HCT116 (cell line): ENCODE results near the gene FNDC3B.

Experiments
- CTCF ChIP-seq, 3 experiments: fragments of 200-600 bp in 1 of 3; sonication (generic) in 1 of 3; IDR thresholded peaks in 2 of 3; conservative IDR thresholded peaks in 1 of 3; 2 replicates each; pipeline ENCODE4 v1.5.1; 2012 to 2017; ENCODE audit warnings: low read depth in 2 of 3, low read length in 2 of 3, antibody characterized with exemption in 1 of 3, borderline replicate concordance in 1 of 3, control low read depth in 1 of 3, mild to moderate bottlenecking in 1 of 3, mixed read lengths in 1 of 3, mixed run types in 1 of 3, moderate library complexity in 1 of 3; ENCODE audit not compliant: insufficient read depth in 1 of 3
- SRF ChIP-seq: IDR thresholded peaks from 2 replicates; pipeline ENCODE4 v1.6.1; 2012; ENCODE audit warnings: low read depth

GRCh38 chr3:172203522-172204258 lies 164.3 kb downstream of the FNDC3B start:
- TF ChIP-seq SRF = no peak
- no peak for TF ChIP-seq CTCF (IDR thresholded peaks at IDR 0.05 in 2 of 3, conservative IDR thresholded peaks at IDR 0.05 in 1 of 3; ENCODE audit: borderline replicate concordance in 1 of 3, insufficient read depth in 1 of 3, low read depth in 2 of 3, low read length in 2 of 3)
